Left lobe of liver (tissue), 2 donors: Measurements from ENCODE around the gene STX2. TPM values are rescaled to one million over a fixed set of nuclear protein-coding genes. Genes with fewer than 3 reads are reported as not detected.

Source experiments
- ATAC-seq: fragments of 200-7000 bp; cut with Tn5 transposase; one replicate; pipeline ENCODE4 v1.9.1; 2020; ENCODE audit warnings: mild to moderate bottlenecking, moderate library complexity
- DNase-seq: peaks from one replicate; pipeline ENCODE4 v3.0.0-alpha.2; 2020; ENCODE audit warnings: low spot score
- total RNA-seq: library from RNA; stranded (reverse); gene quantifications from one replicate; pipeline ENCODE4 v1.2.1, GENCODE V29; 2021
- donor health status: DM: no; HTN: no; CAD: no; lungs with moderate emphysema.
- donor health status: DM: no; HTN: yes; CAD: no.

The STX2 gene
- total RNA-seq, 1 donor from 2014 or later = 8.1 TPM

GRCh38 chr12:130831876-130832405 lies 7.1 kb downstream of the STX2 start:
- no peak for ATAC-seq

GRCh38 chr12:130831246-130831645 lies 7.8 kb downstream of the STX2 start:
- ATAC-seq (no peak), DNase-seq (no peak)

More at GRCh38 chr12:130831876-130832405, 7.1 kb downstream of the STX2 start:
- DNase-seq = no peak

GRCh38 chr12:130830246-130830551 lies 8.9 kb downstream of the STX2 start:
- DNase-seq (no peak), ATAC-seq (no peak)

- ATAC-seq = no peak
- no peak for DNase-seq
Observed at GRCh38 chr12:130829391-130830245, 9.4 kb downstream of the STX2 start.

- no peak for ATAC-seq
- no peak for DNase-seq
Observed at GRCh38 chr12:130828895-130829294, 10.2 kb downstream of the STX2 start.

- DNase-seq = no peak
- ATAC-seq = no peak
Observed at GRCh38 chr12:130827432-130827831, 11.6 kb downstream of the STX2 start.

- ATAC-seq (peak; percentile 86), DNase-seq (no peak)
Observed at GRCh38 chr12:130826151-130826801, 12.8 kb downstream of the STX2 start.

- DNase-seq (no peak), ATAC-seq (peak; percentile 23)
Observed at GRCh38 chr12:130825771-130826150, 13.3 kb downstream of the STX2 start.

- ATAC-seq (no peak), DNase-seq (no peak)
Observed at GRCh38 chr12:130819681-130820080, 19.4 kb downstream of the STX2 start.

- peak; percentile 87 for ATAC-seq
- no peak for DNase-seq
Observed at GRCh38 chr12:130818635-130819576, 20.1 kb downstream of the STX2 start.

- ATAC-seq = no peak
- DNase-seq = no peak
Observed at GRCh38 chr12:130818272-130818634, 20.8 kb downstream of the STX2 start.

- ATAC-seq (no peak), DNase-seq (no peak)
Observed at GRCh38 chr12:130817804-130818203, 21.2 kb downstream of the STX2 start.

GRCh38 chr12:130816097-130816496 lies 23.0 kb downstream of the STX2 start:
- ATAC-seq (no peak), DNase-seq (no peak)

GRCh38 chr12:130815028-130815741 lies 23.9 kb downstream of the STX2 start:
- ATAC-seq = no peak
- DNase-seq = no peak

- ATAC-seq = no peak
- no peak for DNase-seq
Observed at GRCh38 chr12:130813949-130814348, 25.1 kb downstream of the STX2 start.

- DNase-seq = no peak
- ATAC-seq = no peak
Observed at GRCh38 chr12:130813436-130813835, 25.6 kb downstream of the STX2 start.

- no peak for ATAC-seq
- no peak for DNase-seq
Observed at GRCh38 chr12:130809791-130810190, 29.3 kb downstream of the STX2 start.

- DNase-seq = no peak
- ATAC-seq = no peak
Observed at GRCh38 chr12:130807309-130807708, 31.7 kb downstream of the STX2 start.

- DNase-seq (no peak), ATAC-seq (no peak)
Observed at GRCh38 chr12:130806574-130806973, 32.5 kb downstream of the STX2 start.

GRCh38 chr12:130805635-130806034 lies 33.4 kb downstream of the STX2 start:
- no peak for ATAC-seq

GRCh38 chr12:130804216-130804615 lies 34.8 kb downstream of the STX2 start:
- DNase-seq (no peak), ATAC-seq (no peak)

More at GRCh38 chr12:130805635-130806034, 33.4 kb downstream of the STX2 start:
- no peak for DNase-seq
